GM11168 (cell line): Measurements from ENCODE around the gene MYOD1.

ENCODE experiments used
- in situ Hi-C: fragments of 300-500 bp; cut with MboI; formaldehyde crosslinking; loops from one replicate; pipeline ENCODE4 v1.12.0; 2022; ENCODE audit warnings: low sequenced_read_pairs; ENCODE audit not compliant: unreplicated experiment

The MYOD1 gene

GRCh38 chr11:17733261-17733660 lies 13.9 kb downstream of the MYOD1 start:
- in situ Hi-C loops: loop anchor here (5.0 kb wide), 1 partner anchor 249 kb away; no protein-coding TSS in a partner anchor

- in situ Hi-C loops: loop anchor here (5.0 kb wide), 1 partner anchor 248 kb away; no protein-coding TSS in a partner anchor
Observed at GRCh38 chr11:17734418-17734911, 15.1 kb downstream of the MYOD1 start, which contains the start of gene KCNC1. Gene KCNC1 (plus strand): TSS chr11:17734781. CDS start chr11:17736003, 1,222 bp downstream.

- in situ Hi-C loops: loop anchor here (5.0 kb wide), 1 partner anchor 247 kb away; no protein-coding TSS in a partner anchor
Observed at GRCh38 chr11:17734986-17735817, 15.8 kb downstream of the MYOD1 start.

- in situ Hi-C loops: no loop called here
Observed at GRCh38 chr11:17735818-17736578, 16.6 kb downstream of the MYOD1 start.

- in situ Hi-C loops: no loop called here
Observed at GRCh38 chr11:17736579-17736893, 17.2 kb downstream of the MYOD1 start.

- in situ Hi-C loops: no loop called here
Observed at GRCh38 chr11:17736930-17737817, 17.8 kb downstream of the MYOD1 start.

GRCh38 chr11:17738151-17738973 lies 19.0 kb downstream of the MYOD1 start:
- in situ Hi-C loops: no loop called here

GRCh38 chr11:17739945-17740338 lies 20.6 kb downstream of the MYOD1 start:
- in situ Hi-C loops: no loop called here

GRCh38 chr11:17740649-17741235 lies 21.4 kb downstream of the MYOD1 start:
- in situ Hi-C loops: no loop called here

- in situ Hi-C loops: no loop called here
Observed at GRCh38 chr11:17741487-17741886, 22.1 kb downstream of the MYOD1 start.

GRCh38 chr11:17742019-17742418 lies 22.6 kb downstream of the MYOD1 start:
- in situ Hi-C loops: no loop called here

- in situ Hi-C loops: no loop called here
Observed at GRCh38 chr11:17743026-17743807, 23.8 kb downstream of the MYOD1 start.

GRCh38 chr11:17743808-17744119 lies 24.4 kb downstream of the MYOD1 start:
- in situ Hi-C loops: no loop called here

- in situ Hi-C loops: no loop called here
Observed at GRCh38 chr11:17744151-17744940, 25.0 kb downstream of the MYOD1 start.

GRCh38 chr11:17745023-17745772 lies 25.8 kb downstream of the MYOD1 start:
- in situ Hi-C loops: no loop called here

- in situ Hi-C loops: no loop called here
Observed at GRCh38 chr11:17746096-17746495, 26.7 kb downstream of the MYOD1 start.
